Adrenal gland (tissue), 5 donors: Measurements from ENCODE around the gene CKM.

ENCODE experiments used
- CTCF ChIP-seq, 6 experiments: fragments of 450-650 bp in 4 of 6; fragments of 200-600 bp in 2 of 6; sonication (generic) in 1 of 6; IDR thresholded peaks; 1 replicate in 5 of 6; 2 replicates in 1 of 6; pipeline versions ENCODE4 v1.5.1 to v1.8.0; 2016 to 2021; ENCODE audit warnings: antibody characterized with exemption in 6 of 6, mild to moderate bottlenecking in 2 of 6, moderate library complexity in 1 of 6
- POLR2A ChIP-seq, 2 donors: fragments of 450-650 bp; IDR thresholded peaks; one replicate each; pipeline ENCODE4 v1.6.1; 2017; ENCODE audit warnings: antibody characterized with exemption in 2 of 2, mild to moderate bottlenecking in 2 of 2, moderate library complexity in 1 of 2
- donor health status: DM: no; HTN: no; CAD: no.

GRCh38 chr19:45356760-45357444, 34.2 kb upstream of the CKM start:
- TF ChIP-seq POLR2A (IDR thresholded peaks at IDR 0.05) (no peak), CTCF (IDR thresholded peaks at IDR 0.05) (no peak)
